LNCaP clone FGC (cell line): ENCODE measurements around the gene MYO10.
"Not testable (repeated sequence)": the region's sequence is repeated elsewhere in the genome, so short reads cannot be mapped to it uniquely, and the experiment has no call there.

Source experiments
- DNase-seq: peaks from one replicate; pipeline ENCODE4 v3.0.0-alpha.2; 2011; ENCODE audit warnings: low read depth
- H3K4me3 ChIP-seq: 2 replicates; pipeline ENCODE4 v1.5.1; 2011; ENCODE audit warnings: mild to moderate bottlenecking, low read depth, low read length, control low read depth
- CTCF ChIP-seq: IDR thresholded peaks from 2 replicates; pipeline ENCODE4 v1.5.1; 2012; ENCODE audit warnings: mild to moderate bottlenecking; ENCODE audit not compliant: control insufficient read depth, insufficient read depth; ENCODE audit errors: extremely low read depth

MYO10 gene

GRCh38 chr5:16656561-16657191 is 279.4 kb downstream of the MYO10 start:
- DNase-seq: no peak
- TF ChIP-seq CTCF: no peak
- H3K4me3 ChIP-seq: no peak overlapping the region

GRCh38 chr5:16654647-16655334 is 281.3 kb downstream of the MYO10 start:
- H3K4me3 ChIP-seq: no peak overlapping the region
- no peak for TF ChIP-seq CTCF
- DNase-seq: no peak

GRCh38 chr5:16648739-16649138 is 287.3 kb downstream of the MYO10 start:
- not testable (repeated sequence) for DNase-seq, H3K4me3 ChIP-seq

- no peak for TF ChIP-seq CTCF
- no peak overlapping the region for H3K4me3 ChIP-seq
- DNase-seq: no peak
These were observed 291.7 kb downstream of the MYO10 start for GRCh38 chr5:16644301-16644889.

- no peak overlapping the region for H3K4me3 ChIP-seq
- no peak for TF ChIP-seq CTCF
- no peak for DNase-seq
These were observed 293.2 kb downstream of the MYO10 start for GRCh38 chr5:16642867-16643266.

GRCh38 chr5:16639206-16639605 is 296.9 kb downstream of the MYO10 start:
- H3K4me3 ChIP-seq: no peak overlapping the region

More at GRCh38 chr5:16639206-16639605, 296.9 kb downstream of the MYO10 start:
- TF ChIP-seq CTCF: no peak
- no peak for DNase-seq
